Nucleus accumbens (tissue), 56 donors: ENCODE data around the gene LDLRAD1.
"Not testable (repeated sequence)": the region's sequence is repeated elsewhere in the genome, so short reads cannot be mapped to it uniquely, and the experiment has no call there.

Experiments
- DNase-seq, 56 donors: peaks; one replicate each; lab custom pipeline; 2025; lab: John Stamatoyannopoulos, UW

The LDLRAD1 gene

GRCh38 chr1:53999920-54000319, 18.1 kb downstream of the LDLRAD1 start:
- no peak for DNase-seq

DNA sequence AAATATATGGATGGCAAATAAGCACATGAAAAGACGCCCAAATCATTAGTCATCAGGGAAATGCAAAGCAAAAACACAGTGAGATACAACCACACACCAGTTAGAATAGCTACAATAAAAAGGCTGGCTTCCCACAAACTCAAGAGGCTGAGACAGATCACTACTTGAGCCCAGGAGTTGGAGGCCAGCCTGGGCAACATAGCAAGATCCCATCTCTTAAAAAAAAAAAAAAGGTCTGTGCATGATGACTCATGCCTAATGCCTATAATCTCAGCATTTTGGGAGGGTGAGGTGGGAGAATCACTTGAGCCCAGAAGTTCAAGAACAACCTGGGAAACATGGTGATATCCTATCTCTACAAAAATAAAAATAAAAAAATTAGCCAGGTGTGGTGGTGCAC, 19.8 kb downstream of the LDLRAD1 start:
- DNase-seq: no peak

DNA sequence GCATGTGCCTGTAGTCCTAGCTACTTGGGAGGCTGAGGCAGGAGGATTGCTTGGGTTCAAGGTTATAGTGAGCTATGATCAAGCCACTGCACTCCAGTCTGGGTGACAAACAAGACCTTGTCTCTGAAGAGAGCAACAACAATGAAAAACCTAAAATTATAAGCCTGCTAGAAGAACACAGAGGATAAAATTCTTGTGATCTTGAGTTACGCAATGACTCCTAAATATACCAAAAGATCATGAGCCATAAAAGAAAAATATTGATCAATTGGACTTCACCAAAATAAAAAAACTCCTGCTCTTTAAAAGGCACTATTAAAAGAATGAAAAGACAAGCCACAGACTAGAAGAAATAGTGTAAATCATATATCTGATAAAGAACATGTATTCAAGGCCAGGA, 22.3 kb downstream of the LDLRAD1 start:
- no peak for DNase-seq

GRCh38 chr1:53994516-53994915, 23.5 kb downstream of the LDLRAD1 start:
- not testable (repeated sequence) for DNase-seq

DNA sequence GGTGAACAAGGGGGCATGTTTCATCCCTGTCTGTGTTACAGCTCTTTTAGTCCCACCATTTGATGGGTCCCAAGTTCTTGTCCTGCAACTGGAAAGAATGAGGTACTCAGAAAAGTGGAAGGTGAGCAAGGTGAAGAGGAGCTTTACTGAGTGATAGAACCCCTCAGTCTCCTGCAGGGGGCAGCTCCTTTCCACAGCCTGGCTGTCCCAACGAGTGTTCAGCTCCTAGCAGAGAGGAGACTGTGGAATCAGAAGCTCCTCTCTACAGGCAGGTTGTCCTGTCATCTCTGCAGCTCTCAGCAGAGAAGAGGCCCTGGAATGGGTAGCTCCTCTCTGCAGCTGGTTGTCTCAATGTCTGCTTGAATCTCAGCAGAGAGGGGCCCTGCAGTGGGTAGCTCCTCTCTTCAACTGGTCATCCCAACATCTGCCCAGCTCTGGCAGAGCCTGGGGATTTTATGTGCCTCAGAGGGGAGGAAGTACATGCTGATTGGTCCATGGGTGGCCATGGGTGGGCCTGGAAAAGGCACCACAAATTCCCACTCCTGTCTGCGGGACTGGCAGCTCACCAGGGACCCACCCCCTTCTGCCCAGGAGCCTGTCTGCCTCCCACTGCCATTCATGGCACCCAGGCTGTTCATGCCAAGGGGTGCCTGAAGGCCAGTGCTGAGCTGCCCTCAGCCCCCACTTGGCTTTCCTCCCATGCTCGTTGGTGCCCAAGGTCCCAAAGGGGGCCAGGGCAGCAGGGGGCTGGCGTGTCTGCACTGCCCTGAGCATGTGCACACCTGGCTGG, 25.7 kb downstream of the LDLRAD1 start:
- peak in 5 of 56 donors; percentile 1 to 14 (median 4) for DNase-seq

GRCh38 chr1:53987880-53988279, 30.1 kb downstream of the LDLRAD1 start:
- DNase-seq: no peak

- no peak for DNase-seq
Measured at GRCh38 chr1:53986458-53986857, 31.5 kb downstream of the LDLRAD1 start.

DNA sequence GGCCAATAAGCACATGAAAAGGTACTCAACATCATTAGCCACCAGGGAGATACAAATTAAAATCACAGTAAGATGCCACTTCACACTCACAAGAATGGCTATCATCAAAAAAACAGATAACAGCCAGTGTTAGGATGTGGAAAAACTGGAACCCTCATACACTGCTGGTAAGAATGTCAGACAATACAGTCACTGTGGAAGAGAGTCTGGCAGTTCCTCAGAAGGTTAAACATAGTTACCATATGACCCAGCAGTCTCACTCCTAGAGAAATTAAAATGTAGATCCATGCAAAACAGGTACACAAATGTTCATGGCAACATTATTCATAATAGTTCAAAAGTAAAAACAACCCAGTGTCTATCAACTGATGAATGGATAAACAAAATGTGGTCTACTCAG, 33.3 kb downstream of the LDLRAD1 start:
- no peak for DNase-seq

DNA sequence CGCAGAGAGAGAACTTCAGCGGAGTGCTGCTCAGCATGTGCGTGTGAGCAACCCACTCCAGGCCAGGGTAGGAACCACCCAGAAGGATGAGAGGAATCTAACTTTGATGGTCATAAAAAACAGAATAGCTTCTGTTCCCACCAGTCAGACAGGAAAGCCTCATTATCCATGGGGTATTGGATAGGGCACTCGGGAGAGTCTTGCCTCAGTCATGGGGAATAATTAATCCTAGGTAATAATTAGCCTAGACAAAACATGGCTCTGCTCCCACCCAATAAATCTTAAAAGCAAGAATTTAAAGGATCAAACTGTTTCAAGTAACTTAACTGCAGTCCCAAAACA, 35.3 kb downstream of the LDLRAD1 start:
- no peak for DNase-seq

DNA sequence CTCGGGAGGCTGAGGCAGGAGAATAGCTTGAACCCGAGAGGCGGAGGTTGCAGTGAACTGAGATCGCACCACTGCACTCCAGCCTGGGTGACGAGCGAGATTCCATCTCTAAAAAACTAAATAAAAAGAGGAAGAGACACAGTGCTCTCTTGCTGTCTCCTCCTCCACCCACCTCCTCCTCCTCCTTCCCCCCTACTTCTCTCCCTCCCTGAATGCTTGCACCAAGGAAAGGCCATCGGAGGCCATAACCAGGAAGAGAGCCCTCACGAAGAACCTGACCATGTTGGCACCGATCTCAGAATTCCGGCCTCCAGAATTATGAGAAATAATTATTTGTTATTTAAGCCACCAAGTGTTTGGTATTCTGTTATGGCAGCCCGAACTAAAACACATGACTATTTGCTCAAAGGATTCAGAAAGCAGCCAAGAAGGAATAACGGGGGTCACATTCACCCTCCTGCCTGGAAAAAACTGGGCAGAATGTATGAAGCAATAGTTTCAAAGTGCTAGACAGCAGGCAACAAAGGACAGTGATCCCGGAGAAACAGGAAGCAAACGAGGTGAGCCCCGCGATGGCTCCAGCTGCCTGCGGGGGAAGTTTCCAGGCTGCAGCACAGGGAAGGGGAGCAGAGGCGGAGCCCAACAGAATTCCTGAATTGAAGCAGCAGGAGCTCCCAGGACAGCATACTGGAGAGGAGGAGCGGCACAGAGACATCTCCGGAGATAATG, 35.8 kb downstream of the LDLRAD1 start:
- peak in 19 of 56 donors; percentile 4 to 33 (median 10) for DNase-seq

DNA sequence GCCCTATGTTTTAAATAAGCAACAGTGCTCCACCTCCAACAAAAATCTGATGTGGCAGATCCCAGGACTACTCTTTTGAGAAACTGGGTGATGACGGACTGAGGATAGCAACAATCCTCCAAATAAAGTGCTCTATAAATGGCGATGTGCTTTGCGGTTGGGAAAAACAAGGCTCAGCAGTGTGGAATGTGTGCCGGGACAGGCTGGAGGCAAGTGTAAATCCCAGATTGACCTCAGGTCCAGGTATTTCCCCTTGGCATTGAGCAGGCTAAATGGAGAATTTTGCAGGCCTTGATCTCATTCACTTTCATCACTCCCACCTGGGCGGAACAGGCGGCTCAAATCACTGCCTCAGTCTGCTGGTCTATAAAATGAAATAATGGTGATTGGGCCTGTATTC, 36.8 kb downstream of the LDLRAD1 start:
- no peak for DNase-seq

DNA sequence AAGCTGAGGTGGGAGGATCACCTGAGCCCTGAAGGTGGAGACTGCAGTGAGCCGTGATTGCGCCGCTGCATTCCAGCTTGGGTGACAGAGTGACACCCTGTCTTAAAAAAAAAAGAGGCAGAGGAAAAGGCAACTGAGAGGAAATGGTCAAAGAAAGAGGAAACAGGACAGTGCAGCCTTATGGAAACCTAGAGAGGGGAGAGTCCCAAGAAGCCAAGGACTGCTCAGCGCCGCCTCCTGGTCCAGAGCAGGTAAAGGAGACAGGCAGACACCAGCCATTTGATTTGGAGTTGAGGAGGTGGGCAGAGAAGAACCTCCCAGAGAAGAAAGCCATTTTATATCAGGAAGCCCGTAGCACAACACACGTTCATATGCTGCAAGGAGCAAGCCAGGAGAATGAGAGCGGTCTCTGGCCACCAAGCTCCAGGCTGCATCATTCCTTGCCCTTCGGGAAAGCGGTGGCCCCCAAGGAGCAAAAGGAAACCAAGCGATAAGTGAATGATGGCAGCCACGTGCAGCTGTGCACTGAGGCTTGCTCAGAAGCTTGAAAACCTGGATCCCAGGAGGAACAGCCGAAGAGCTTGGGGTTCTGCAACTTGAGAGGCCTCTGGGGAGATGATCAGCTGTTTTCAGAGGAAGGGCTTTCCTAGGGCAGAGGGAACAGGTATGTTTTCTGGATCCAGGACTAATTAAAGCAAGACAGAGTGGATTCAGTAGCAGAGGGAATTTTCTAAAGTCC, 38.1 kb downstream of the LDLRAD1 start:
- no peak for DNase-seq

DNA sequence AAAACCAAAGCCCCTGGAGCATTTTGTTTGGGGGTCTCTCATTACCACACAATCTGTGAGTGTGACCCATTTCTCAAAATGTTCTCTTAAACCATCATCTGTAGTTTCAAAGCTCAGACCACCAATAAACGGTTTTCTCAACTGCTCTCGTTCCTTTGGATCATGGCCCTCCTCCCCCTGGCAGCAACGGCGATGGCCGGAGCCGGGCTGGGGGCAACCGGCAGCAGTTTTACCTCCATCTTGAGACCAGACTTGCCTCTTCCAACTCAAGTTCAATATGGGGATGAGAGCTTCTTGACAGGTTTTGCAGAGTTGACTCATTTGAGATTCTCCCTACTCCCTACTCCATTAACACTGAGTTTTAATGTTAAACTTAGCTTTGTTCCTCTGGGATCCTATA, 42.1 kb downstream of the LDLRAD1 start:
- no peak for DNase-seq

- DNase-seq: no peak
Measured at GRCh38 chr1:53971718-53972117, 46.3 kb downstream of the LDLRAD1 start.

DNA sequence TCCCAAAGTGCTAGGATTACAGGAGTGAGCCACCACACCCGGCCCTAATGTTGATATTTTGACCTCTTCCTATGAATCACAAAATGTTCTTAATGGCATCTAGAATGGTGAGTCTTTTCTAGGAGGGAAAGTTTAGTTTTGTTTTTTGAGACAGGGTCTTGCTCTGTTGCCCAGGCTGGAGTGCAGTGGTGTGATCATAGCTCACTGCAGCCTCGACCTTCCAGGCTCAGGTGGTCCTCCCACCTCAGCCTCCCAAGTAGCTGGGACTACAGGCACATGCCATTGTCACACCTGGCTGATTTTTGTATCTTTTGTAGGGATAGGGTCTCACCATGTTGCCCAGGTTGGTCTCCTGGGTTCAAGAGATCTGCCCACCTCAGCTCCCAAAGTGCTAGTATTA, 48.7 kb downstream of the LDLRAD1 start:
- not testable (repeated sequence) for DNase-seq

DNA sequence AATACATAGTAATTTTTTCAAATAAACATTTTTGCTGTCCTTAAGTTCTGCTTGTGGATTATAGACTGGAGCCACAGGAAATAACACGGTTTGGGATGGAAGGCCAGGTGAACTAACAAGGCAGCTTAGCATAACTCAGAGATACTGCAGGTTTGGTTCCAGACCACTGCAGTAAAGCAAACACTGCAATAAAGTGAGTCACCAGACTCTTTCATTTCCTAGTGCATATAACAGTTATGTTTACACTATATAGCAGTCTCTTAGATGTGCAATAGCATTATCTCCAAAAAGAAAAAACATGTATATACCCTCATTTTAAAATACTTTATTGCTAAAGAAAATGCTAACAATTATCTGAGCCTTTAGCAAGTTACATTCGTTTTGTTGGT, 49.9 kb downstream of the LDLRAD1 start:
- DNase-seq: no peak

DNA sequence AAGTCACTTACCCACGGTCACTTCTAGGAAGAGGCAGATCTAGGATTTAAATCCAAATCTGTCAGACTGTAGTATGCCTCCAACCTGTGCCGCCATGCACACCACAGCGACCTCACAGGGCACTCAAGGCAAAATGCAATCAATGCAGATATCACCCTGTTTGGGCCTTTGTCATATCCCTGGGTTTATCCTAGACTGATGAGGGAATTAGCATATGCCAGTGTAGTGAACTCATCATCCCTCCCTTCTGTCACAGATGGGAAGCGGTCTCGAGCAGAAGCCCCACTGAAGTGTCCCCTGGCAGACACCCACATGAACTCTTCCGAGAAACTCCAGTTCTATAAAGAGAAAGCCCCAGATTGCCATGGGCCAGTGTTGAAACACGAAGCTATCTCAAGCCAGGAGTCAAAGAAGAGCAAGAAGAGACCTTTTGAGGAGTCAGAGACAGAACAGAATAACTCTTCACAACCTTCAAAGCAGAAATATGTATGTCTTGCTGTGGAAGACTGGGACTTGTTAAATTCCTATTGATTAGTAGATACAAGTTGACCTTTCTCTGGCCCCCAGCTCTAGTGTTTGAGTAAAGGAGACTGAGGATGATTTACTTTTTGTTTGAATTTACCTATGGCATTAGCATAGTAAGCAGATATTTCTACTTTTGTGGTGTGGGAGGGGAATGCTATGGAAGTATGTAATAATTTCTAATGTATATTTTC, 50.4 kb downstream of the LDLRAD1 start:
- no peak for DNase-seq

DNA sequence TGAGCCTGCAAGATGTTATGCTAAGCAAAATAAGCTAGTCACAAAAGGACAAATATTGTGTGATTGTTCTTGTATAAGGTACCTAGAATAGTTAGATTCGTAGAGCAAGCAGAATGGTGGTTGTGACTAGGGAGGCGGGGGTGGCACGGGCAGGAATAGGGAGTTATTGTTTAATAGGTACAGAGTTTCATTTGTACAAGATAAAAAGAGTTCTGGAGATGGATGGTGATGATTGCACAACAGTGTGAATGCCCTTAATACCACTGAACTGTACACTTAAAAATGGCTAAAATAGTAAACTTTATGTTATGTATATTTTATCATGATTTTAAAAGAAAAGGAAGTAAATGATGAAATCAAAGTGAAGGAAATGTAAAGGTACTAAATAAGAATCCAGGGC, 51.2 kb downstream of the LDLRAD1 start:
- DNase-seq: no peak

DNA sequence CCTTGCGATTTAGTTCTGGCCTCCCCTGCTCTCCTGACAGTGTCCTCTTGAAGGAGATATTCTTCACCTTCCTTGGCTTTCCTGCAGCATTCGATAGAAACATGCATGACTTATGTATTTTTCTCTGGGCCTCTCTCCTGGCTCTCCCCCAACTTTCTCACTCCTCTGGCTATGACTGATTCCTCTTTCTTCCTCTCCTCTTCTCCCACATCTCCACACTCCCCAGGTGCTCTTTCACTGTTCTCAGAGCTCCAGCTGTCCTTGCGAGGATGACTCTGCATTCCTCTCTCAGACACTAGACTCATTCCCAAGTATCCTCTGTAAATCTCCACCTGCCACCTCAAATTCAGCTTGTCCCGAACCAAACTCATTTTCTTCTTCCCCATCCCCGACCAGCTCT, 53.9 kb downstream of the LDLRAD1 start:
- no peak for DNase-seq

GRCh38 chr1:53963460-53963859, 54.5 kb downstream of the LDLRAD1 start:
- no peak for DNase-seq

DNA sequence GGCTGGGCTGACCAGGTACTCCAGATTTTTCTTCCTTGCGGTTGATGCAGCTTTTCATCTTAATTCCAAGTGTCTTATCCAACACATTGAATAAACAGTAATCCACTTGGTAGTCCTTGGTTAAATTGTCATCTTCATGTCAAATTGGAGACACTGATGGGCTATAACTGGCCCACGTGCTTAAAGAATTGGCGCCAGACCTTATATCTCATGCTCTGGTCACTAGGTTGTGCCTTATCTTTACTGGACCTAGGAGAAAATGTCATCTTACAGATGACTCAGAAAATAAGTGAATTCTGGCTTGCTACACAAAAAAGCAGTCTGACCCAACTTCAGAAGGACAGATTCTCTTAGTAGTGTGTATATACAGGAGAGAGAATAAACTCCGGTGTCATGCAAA, 55.6 kb downstream of the LDLRAD1 start:
- no peak for DNase-seq
